GM13976 (cell line): Measurements from ENCODE around the gene ARFGEF3.

Experiments used
- DNase-seq: peaks from one replicate; pipeline ENCODE4 v3.0.0; 2012; ENCODE audit warnings: low spot score
- CTCF ChIP-seq: IDR thresholded peaks from 2 replicates; pipeline ENCODE4 v1.5.1; 2012; ENCODE audit warnings: borderline replicate concordance, mild to moderate bottlenecking; ENCODE audit not compliant: insufficient read depth; ENCODE audit errors: extremely low read depth, missing control alignments, control extremely low read depth
- in situ Hi-C: fragments of 300-500 bp; cut with MboI; formaldehyde crosslinking; loops from one replicate; pipeline ENCODE4 v1.12.0; 2022; ENCODE audit warnings: low sequenced_read_pairs, mixed read lengths, inconsistent platforms; ENCODE audit not compliant: unreplicated experiment

ARFGEF3 gene

GRCh38 chr6:138308731-138309110 lies 147.0 kb downstream of the ARFGEF3 start:
- no peak for TF ChIP-seq CTCF
- no peak for DNase-seq
- in situ Hi-C loops = no loop called here

- no peak for TF ChIP-seq CTCF
- no peak for DNase-seq
- in situ Hi-C loops = no loop called here
Measured at GRCh38 chr6:138309695-138310094, 148.0 kb downstream of the ARFGEF3 start.

- no peak for TF ChIP-seq CTCF
- DNase-seq = no peak
- in situ Hi-C loops = no loop called here
Measured at GRCh38 chr6:138310294-138310693, 148.6 kb downstream of the ARFGEF3 start.

- no peak for DNase-seq
- in situ Hi-C loops = no loop called here
- no peak for TF ChIP-seq CTCF
Measured at GRCh38 chr6:138310821-138311220, 149.1 kb downstream of the ARFGEF3 start.

- DNase-seq = no peak
- TF ChIP-seq CTCF = no peak
- in situ Hi-C loops = no loop called here
Measured at GRCh38 chr6:138311268-138311667, 149.5 kb downstream of the ARFGEF3 start.

GRCh38 chr6:138318741-138319375 lies 157.1 kb downstream of the ARFGEF3 start:
- no peak for DNase-seq
- in situ Hi-C loops = no loop called here
- no peak for TF ChIP-seq CTCF

GRCh38 chr6:138321934-138322333 lies 160.2 kb downstream of the ARFGEF3 start:
- no peak for DNase-seq
- in situ Hi-C loops = no loop called here

More at GRCh38 chr6:138321934-138322333, 160.2 kb downstream of the ARFGEF3 start:
- no peak for TF ChIP-seq CTCF
